Glomerular visceral epithelial cell (primary cell): ENCODE measurements around the gene ASPG.

Experiments
- DNase-seq: peaks from one replicate; pipeline ENCODE4 v3.0.0-alpha.2; 2016; ENCODE audit errors: extremely low spot score

Gene ASPG

DNA sequence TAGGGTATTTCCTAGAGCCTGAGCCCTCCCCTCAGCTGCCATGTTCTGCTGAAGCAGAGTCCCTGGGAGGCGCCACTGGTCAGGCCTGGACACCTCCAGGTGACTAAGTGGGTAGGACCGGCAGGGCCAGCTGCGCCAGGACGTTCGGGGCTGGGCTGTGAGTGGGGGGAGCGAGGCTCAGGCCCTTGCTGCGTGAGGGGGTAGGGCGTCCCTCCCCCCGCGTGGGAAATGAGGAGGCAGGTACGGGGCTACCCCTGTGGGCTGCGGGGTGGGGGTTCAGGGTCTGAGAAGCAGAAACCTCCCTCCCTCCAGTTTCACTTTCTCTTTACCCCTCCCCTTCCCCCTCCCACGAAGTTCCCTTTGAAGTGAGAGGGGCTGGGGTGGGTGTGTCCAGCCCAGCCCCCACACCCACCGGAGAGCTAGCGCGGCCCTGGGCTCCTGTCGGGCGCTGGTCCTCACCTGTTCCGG, 30.8 kb downstream of the ASPG start:
- no peak for DNase-seq

- no peak for DNase-seq
Measured at GRCh38 chr14:104116756-104117340, 31.3 kb downstream of the ASPG start.

GRCh38 chr14:104117341-104118005, 32.0 kb downstream of the ASPG start:
- DNase-seq, result no peak

DNA sequence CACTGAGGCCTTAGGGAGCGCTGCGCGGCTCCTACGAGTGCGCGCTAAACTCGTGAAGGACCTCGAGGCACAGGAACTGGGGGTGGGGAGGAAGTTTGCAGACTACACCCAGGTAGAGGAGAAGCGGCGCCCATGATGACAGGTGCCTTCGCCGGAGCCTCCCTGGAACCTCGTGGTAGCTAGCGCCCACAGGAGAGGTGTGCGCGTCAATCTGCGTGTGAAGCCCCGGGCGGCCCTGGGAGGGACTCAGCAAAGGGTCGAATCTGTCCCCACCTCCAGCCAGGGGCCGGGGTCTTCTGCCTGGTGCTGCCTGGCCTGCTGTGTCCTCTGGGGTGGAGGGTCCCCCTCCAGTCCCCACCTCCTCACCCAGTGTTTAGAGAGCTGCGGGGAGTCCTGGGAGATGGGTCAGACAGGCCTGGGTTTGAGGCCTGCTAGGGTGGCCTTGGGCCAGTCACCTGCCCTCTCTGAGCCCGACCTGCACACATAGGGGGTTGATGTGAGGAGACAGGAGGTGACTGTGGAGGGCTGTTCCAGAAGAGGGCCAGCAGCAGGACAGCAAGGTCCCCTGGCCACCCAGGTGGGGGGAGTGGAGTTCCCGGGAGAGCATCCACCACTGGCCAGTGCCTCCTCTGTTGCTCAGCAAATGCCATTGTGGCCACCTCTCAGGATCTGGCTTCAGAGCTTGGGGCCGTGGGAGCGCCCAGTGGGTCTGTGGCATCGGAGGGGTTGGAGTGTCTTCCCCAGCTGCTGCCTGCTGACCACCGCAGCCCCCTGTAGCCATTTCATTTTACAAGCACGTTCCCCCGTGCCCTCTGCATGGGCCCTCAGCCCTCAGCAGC, 32.7 kb downstream of the ASPG start:
- DNase-seq, result no peak

- no peak for DNase-seq
Measured at GRCh38 chr14:104119119-104119487, 33.6 kb downstream of the ASPG start.

DNA sequence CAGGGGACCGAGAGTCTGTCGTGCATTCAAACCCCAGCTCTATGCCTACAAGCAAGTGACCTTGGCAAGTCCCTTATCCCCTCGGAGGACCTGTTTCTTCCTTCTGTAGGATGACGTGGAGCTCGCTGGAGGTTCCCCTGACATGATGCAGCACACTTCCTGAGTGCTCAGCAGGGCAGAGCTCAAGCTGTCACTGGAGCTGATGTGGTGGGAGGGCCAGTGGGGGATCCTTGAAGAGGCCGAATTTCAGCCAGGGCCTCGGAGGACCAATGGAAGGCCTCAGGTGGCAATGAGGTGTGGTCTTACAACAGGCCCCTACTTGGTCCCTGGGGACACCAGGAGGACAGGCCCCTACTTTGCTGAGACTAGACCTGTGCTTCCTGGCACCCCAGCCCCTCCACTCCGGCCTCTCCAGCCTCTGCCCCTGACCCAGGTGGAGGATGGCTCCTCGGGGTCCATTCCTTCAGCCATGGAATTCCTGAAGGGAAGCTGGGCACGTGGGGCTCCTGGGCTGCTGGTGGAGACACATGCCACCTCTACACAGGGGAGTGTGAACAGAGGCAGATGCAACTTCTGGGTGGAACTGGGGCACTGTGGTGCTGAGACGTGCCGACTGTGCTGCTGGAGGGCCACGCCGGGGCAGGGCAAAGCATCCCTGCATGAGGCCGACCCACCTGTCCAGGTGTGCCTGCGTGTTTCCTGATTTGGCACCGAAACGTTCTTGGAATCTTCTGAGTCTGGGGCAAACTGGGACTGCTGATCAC, 34.2 kb downstream of the ASPG start:
- DNase-seq, result no peak

- no peak for DNase-seq
Measured at GRCh38 chr14:104120281-104120741, 34.8 kb downstream of the ASPG start.

GRCh38 chr14:104121142-104121541, 35.6 kb downstream of the ASPG start:
- no peak for DNase-seq

GRCh38 chr14:104123879-104124278, 38.4 kb downstream of the ASPG start:
- no peak for DNase-seq

GRCh38 chr14:104125011-104125410, 39.5 kb downstream of the ASPG start:
- DNase-seq, result no peak

GRCh38 chr14:104126753-104127152, 41.3 kb downstream of the ASPG start:
- DNase-seq, result no peak

DNA sequence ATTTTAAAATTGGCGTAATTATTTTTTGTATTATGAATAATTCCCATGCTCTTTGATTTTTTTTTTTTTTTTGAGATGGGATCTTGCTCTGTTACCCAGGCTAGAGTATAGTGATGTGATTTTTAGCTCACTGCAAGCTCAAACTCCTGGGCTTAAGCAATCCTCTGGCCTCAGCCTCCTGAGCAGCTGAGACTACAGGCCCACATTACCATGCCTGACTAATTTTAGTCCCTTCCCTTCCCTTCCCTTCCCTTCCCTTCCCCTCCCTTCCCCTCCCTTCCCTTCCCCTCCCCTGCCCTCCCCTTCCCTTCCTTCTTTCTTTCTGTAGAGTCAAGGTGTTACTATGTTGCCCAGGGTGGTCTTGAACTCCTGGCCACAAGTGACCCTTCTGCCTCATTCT, 43.5 kb downstream of the ASPG start:
- DNase-seq, result no peak

- DNase-seq, result no peak
Measured at GRCh38 chr14:104129556-104129955, 44.1 kb downstream of the ASPG start.

DNA sequence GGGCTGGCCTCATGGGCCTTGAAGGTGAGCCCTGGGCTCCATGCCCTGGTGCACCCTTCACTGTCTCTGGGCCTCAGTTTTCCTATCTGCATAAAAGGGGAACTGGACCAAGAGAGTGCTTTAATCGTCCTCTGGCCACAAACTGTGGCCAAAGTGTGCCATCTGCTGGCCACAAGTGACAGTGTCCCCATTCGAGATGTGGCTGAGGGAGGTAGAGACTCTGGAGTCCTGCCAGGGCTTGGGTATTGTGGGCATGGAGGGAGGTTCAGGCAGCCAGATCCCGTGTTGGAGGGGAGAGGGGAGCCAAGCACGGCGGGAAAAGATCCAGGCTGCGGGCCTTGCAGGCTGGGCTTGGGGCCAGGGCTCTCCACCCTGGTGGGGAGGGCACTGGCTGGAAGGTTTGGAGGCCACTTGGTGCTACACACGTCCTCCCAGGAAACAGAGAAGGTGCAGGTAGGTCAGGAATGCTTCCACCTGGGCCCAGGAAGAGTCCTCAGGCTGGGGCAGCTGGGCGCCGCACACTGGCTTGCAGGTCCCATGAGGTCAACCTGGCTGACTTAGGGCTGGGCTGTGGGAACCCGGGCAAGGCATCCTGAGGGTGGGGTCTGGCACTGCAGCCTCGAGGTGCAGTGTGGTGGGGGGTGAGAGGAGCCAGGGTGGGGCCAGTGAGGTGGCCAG, 45.6 kb downstream of the ASPG start:
- DNase-seq, result no peak

- DNase-seq, result no peak
Measured at GRCh38 chr14:104131968-104132732, 46.6 kb downstream of the ASPG start.

- no peak for DNase-seq
Measured at GRCh38 chr14:104132981-104133380, 47.5 kb downstream of the ASPG start.

DNA sequence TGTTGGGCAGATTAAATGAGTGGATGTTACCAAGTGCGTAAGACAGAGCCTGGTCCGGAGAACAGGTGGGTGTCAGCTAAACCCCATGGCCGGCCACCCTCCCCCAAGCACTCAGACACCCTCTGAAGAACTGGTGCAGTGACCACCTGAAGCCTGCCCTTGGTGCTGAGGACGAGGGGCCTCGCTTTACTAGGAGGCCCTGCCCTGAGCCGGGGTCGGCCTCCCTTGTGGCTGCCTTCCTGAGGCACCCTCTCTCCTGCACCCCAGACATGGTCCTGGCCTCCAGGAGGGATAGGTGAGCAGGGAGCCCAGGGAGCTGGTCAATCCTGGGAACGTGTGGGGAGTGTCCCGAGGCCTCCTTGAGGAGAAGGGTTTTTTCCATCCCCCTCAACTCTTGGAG, 48.0 kb downstream of the ASPG start:
- no peak for DNase-seq

DNA sequence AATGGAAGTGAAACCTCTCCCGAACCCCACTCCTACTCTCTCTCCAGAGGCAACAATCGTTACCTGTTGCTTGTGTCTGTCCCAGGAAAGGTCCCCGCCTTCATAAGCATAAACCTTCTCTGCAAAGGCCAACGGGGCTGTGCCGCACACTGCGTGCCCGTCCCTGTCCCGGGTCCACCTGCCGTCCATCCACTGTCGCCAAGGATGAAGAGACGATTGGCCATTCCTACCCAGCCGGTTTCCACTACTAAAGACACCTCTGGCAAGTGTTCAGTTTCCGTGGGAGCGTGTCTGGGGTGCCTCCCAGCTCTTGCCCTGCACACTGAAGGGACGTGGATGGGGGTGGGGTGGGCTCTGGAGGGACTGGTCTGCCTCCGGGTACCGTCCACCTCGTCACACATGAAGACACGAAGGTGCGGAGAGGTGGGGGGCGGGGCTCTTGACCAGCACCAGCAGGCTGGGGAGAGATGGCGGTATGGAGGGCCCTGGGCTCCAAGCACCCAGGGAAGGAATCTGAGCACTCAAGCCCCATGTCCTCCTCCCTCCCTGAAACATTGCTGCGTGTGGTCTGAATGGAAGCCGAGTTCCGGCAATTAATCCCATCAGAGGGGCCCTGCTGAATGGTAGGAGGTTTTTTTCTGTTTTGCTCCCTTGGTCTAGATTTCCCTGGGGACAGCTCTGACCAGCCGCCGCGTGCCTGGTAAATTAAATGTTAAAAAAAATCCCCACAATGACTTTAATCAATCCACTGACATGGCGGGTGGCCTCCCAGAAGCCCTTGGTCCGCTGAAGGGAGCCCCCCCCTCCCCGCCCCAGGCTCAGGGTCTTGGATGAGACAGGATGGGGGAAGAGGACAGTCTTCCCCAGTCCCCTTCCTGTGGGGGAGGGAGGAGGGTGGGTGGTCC, 48.8 kb downstream of the ASPG start:
- no peak for DNase-seq

DNA sequence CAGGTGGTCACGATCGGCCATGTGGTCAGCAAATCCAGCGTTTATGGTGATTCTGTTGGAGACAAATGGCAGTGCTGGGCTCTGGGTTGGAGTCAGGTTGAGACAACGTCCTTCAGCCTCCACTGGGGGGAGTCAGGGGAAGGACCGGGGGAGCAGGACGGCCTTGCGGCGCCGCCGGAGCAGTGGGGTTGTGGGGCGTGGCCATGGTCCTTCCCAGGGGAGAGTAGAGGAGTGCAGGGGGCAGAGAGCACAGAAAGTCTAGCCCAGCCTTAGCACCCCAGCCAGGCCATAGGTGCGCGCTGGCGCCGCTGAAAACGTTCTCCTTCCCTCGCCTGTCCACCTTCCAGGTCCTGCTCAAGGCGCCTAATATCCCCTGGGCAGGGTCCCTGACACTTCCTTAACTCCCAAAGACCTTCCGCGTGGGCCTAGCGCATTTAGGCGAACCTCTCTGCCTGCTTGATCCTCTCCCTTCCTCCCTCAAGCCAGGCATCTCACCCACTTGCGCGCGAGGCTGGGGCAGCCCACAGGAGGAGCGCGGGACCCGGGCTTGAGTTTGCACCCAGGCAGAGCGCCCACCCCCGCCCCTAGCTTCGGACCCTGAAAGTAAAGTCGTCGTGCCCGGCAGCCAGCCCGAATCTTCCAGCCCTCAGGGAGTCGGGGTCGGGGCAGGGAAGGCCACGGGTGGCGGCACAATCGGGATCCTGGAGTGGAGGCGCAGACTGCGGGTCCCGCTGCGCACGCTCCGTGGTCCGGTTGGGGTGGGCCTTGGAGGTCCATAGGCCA, 49.8 kb downstream of the ASPG start:
- DNase-seq, result no peak
